A204.1 (cell line): ENCODE measurements around the gene MADD.
"Not testable (repeated sequence)": the region's sequence is repeated elsewhere in the genome, so short reads cannot be mapped to it uniquely, and the experiment has no call there.

Source experiments
- FAIRE-seq: peaks from 2 replicates; lab custom pipeline; 2012; peaks lifted over from hg19 to GRCh38; lab: Jason Lieb, UNC

MADD gene

DNA sequence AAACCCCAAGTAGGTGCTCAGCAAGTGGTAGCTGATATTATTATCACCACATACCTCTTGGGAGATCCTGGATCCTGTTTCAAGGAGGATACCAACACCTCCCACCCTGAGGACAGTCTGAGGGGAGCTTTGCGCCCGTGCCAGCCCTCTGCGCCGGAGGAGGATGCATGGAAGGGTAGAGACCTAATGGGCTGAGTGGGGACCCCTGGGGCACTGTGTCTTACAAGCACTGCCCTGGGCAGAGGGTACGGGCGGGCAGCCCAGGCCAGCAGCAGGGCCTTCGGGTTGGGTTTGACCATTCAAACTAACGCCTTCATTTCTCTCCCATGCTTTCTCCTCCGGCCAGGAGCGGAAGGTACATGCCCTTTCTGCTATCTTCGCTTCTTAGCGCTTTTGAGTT, 56.3 kb downstream of the MADD start:
- FAIRE-seq: no peak

DNA sequence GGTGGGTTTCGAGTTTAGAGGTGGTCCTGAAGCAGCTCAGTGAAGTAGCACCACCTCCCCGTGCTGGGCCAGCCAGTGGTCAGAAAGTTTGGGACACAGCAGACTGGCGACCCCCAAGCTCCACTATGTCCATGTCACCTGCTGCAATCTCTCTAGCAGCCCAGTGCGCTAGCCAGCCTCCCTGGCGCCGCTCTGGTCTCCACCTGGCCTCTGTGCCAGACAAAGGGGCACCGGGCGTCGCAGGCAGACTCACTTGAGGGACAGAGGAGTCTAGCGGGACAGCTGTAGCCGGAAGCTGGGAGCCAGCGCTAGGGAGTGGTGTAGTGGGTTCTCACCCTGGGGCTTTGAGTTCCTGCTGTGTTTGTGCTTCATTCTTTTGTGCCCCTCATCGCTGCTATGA, 57.1 kb downstream of the MADD start:
- no peak for FAIRE-seq

- FAIRE-seq: no peak
Measured at GRCh38 chr11:47327949-47328348, 58.0 kb downstream of the MADD start.

DNA sequence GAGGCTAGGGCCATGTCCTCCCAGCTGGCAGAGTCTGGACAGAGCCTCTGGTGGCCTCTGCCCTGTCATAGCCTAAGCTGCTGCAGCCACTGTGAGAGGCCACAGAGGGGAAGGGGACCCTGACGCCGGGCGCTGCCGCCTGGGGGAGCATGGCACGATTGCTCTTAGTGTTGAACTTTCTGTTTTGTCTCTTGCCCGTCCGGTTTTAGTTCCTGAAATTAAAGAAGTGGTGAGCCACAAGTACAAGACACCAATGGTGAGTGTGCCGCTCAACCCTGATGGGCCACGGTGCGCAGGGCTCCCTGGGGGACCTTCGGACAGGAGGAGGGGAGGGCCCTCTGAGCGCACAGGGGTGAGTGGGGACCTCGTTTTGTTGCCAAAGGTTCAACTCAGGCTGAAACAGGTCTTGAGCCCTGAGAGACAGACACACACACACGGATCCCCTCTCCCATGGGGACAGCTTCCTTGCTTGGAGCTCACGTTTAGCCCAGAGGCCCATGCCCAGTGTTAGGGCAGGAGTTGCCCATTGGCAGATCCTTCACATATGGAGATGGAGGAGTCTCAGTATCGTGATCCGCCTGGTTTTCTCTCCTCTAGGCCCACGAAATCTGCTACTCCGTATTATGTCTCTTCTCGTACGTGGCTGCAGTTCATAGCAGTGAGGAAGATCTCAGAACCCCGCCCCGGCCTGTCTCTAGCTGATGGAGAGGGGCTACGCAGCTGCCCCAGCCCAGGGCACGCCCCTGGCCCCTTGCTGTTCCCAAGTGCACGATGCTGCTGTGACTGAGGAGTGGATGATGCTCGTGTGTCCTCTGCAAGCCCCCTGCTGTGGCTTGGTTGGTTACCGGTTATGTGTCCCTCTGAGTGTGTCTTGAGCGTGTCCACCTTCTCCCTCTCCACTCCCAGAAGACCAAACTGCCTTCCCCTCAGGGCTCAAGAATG, 58.8 kb downstream of the MADD start:
- no peak for FAIRE-seq

- no peak for FAIRE-seq
Measured at GRCh38 chr11:47329431-47329986, 59.6 kb downstream of the MADD start.

DNA sequence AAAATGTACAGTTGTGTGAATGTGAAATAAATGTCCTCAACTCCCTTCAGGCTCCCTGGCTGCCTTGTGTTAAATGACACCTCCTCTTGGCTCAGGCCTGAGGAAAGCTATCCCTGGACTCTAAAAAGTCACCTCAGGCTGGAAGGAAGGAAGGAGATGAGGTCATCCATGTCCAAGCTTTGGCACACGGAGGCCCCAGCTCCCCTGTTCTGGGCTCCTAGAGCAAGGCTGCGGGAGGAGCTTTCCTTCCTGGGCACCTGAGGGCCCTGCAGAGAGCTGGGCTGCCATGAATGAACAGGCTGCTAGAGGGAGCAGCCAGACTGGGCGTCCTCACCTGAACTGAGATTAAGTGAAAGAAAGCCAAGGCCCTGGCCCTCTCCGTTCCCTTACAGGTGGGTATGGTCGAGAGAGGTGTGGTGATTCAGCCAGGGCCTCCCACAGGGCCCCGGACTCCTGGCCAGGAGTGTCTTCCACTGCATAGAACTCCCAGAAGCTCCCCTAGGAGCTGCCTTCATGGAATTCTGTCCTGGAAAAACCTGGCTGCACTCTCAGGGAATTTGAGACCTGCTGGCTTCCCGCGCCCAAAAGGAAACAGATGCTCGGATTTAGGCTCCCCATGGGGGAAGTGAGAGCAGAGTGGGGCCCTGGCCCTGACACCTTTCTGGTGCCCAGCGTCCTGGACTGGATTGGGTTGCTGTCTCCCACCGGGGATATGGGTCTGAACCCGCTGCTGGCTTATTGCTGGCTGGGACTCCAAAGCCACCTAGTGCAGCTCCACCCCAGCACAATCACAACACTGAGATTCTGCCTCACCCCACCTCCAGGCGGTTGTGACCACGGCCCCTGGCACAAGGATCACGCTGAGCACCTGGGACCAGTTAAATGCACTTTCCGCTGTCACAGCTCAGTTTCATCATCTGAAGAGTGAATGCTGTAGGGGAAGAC, 60.3 kb downstream of the MADD start:
- no peak for FAIRE-seq

DNA sequence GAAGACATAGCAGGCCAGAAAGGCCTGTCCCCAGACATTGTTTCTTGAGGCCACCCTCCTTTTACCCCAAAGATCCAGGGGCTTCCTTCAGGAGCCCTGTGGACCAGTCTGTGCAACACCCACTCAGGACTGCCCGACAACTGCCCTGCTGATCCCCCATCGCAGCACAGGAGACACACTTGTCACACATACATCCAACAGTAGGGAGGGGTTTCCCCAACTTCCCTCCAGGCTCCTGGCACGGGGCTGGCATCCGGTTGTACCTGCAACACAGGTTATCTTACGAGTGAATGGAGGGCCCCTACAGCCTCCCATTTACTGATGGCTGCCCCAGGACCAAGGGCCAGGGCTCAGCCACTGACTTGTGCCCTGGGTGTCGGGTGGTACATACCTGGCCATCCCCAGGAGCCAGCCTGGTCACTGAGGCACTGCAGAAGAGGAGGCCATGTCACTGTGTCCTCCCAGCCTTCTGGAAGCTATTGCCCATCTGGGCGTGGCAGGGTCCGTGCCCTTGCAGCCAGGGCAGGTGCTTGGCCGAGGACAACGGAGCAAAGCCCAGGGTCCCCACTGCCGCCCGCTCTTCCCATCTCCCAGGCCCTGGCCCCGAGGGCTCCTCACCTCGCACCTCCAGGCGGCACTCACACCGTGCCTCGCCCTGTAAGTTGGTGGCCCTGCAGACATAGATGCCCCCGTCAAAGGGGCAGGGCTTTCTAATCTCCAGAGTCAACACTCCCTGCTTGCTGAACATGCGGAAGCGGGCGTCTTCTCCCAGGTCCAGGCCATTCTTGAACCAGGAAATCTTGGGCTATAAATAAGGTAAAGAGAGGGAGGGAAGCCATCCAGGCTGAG, 61.7 kb downstream of the MADD start:
- FAIRE-seq: no peak

- FAIRE-seq: no peak
Measured at GRCh38 chr11:47332303-47332711, 62.4 kb downstream of the MADD start.

DNA sequence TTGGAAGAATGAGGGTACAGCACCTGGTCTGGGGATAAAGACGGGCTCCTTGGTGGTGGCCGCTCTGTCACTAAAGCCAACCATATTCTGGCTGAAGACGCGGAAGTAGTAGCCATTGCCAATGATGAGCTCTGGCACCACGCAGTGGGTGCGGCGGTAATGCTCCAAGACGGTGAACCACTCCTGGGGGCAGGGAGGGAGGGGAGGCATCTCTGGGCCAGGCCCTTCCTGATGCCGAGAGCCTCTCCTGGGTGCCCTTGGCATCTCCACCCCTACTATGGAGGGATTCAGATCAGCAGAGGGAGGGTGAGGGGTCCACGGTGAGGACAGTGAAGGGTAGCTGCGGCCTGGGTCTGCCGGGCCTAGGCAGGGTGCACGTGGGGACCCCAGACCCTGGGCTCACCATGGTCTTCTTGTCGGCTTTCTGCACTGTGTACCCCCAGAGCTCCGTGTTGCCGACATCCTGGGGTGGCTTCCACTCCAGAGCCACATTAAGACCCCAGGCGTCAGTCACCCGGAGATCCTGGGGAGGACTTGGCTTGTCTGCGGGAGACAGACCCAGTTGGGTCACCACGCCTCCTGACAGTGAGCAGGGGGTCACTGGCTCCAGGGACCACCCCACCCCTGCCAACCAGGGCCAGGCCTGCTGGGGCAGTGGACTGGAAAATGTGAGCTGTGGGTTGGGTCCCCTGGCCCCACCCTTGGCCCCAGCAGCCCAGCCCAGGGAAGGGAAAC, 63.0 kb downstream of the MADD start:
- FAIRE-seq: no peak

- FAIRE-seq: no peak
Measured at GRCh38 chr11:47333526-47333845, 63.6 kb downstream of the MADD start.

- FAIRE-seq: no peak
Measured at GRCh38 chr11:47333886-47334443, 64.0 kb downstream of the MADD start.

- FAIRE-seq: not testable (repeated sequence)
Measured at GRCh38 chr11:47334699-47335411, 64.9 kb downstream of the MADD start.

- no peak for FAIRE-seq
Measured at GRCh38 chr11:47335733-47336132, 65.8 kb downstream of the MADD start.

DNA sequence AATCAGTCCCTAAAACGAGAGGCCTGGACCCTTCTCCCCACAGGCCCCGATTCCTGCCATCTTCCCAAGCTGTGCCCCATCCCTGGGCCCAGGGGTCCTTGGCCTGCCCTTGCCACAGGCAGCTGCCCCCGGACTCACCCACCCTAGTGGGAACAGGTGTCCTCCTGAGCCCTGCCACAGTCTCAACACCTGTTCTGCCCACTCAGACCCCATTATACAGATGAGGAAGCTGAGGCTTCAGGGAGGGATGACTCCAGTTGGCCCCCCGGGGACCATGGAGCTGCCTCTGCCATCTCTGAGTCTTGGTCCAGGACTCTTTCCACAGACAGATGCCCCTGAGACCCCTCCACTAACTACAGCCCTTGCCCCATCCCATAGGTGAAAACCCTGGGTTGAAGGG, 66.7 kb downstream of the MADD start:
- no peak for FAIRE-seq

DNA sequence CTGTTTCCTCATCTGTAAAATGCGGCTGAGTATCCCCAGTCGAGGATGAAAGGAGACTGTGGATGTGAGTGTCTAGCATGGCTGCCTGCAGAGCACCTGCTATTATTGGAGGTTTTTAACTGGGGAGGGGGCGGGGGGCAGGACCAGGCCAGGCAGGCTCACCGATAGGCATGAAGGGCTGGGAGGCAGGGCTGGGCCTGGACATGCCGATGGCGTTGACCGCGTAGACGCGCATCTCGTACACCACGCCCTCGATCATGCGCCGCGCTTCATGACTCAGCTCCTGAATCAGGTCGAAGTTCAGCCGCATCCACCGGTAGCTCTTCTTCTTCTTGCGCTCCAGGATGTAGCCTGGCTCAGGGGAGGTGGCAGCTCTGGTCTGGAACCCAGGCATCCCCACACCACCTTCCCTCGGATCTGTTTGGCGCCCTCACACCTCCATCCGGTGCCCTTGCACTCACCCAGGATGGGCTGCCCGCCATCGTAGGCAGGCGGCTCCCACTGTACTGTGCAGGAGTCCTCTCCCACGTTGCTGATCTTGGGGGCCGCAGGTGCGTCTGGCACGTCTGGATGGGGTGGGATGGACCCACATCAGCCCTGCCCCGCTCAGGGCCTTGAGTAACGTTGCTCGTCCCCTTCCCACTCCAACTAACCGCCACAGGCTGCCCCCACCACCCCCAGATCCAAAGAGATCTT, 67.4 kb downstream of the MADD start:
- no peak for FAIRE-seq

GRCh38 chr11:47338396-47339241, 68.7 kb downstream of the MADD start:
- no peak for FAIRE-seq

- FAIRE-seq: no peak
Measured at GRCh38 chr11:47340010-47340409, 70.1 kb downstream of the MADD start.

DNA sequence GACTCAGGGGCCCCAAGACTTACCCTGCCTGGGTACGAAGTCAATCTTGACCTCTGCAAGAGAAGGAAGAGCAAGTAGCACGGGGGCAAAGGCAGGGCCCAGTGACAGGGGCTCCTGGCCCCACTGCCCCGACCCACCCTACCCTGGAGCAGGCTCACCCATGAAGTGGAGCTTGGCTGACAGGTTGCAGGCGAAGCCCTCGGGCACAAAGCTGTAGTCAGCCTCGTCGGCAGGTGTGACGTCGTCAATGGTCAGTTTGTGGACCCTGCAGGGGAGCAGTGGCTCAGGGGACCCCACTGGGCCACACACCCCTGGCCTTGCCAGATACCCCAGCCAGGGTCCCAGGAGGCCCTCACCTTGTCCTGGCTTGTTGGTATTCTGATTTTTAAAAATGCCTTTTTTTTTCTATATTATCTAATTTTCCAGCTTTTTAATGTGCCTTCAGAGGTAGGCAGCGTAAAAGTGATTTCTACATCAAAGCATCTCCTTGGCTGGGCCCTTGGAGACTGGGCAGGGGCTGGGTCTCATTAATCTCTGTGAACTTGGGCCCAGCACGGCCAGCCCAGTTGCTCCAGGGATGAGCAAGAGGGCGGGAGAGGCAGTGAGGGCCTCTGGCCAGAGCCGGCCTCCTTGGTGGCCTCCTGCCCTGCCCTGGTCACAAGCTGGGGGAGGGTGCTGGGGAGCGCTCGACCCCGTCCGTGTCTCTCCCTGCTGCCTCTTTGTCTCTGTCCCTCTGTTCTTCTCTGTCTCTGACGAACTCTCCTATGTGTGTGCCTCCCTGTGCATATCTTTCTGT, 71.2 kb downstream of the MADD start:
- no peak for FAIRE-seq
